Activated CD4-positive, alpha-beta T cell treated with anti-CD3 and anti-CD28 coated beads for 36 hours (primary cell): Measurements from ENCODE around the gene RALGPS1. TPM values are rescaled to one million over a fixed set of nuclear protein-coding genes. Genes with fewer than 3 reads are reported as not detected.

Experiments used
- ATAC-seq: fragments of 200-7000 bp; cut with Tn5 transposase; one replicate; pipeline ENCODE4 v1.10.0; 2021; ENCODE audit warnings: mild to moderate bottlenecking, moderate library complexity
- CTCF ChIA-PET: fragments of 350-600 bp; sonication (Branson Sonifier 250); formaldehyde crosslinking; loops from one replicate; lab custom pipeline; 2021; ENCODE audit warnings: antibody characterized with exemption; lab: Charles Lee
- POLR2A ChIA-PET: fragments of 350-600 bp; sonication (Branson Sonifier 250); formaldehyde crosslinking; loops from one replicate; lab custom pipeline; 2021; ENCODE audit warnings: antibody characterized with exemption, inconsistent platforms; lab: Charles Lee
- DNase-seq: peaks from one replicate; pipeline ENCODE4 v3.0.0-alpha.2; 2020
- H3K27ac Mint-ChIP-seq: one replicate; pipeline ENCODE4 v1.8.0; 2021; ENCODE audit warnings: mixed read lengths
- H3K27me3 Mint-ChIP-seq: one replicate; pipeline ENCODE4 v1.8.0; 2021; ENCODE audit warnings: mixed read lengths
- H3K36me3 Mint-ChIP-seq: one replicate; pipeline ENCODE4 v1.8.0; 2021; ENCODE audit warnings: low read depth, mixed read lengths
- H3K4me1 Mint-ChIP-seq: one replicate; pipeline ENCODE4 v1.8.0; 2021; ENCODE audit warnings: mixed read lengths
- H3K4me3 Mint-ChIP-seq: one replicate; pipeline ENCODE4 v1.8.0; 2021; ENCODE audit warnings: mild to moderate bottlenecking, moderate library complexity, mixed read lengths
- H3K9me3 Mint-ChIP-seq: one replicate; pipeline ENCODE4 v1.8.0; 2021; ENCODE audit warnings: low read depth, mixed read lengths
- intact Hi-C, 2 experiments: fragments of 100-400 bp; cut with DNase I in 1 of 2; cut with micrococcal nuclease in 1 of 2; formaldehyde crosslinking; loops; one replicate each; pipeline versions ENCODE4 v1.14.2 to v1.15.1; 2022 to 2024; cut with DNase I, micrococcal nuclease
- total RNA-seq, 2 experiments: library from RNA; stranded (reverse); gene quantifications; one replicate each; pipeline ENCODE4 v1.2.3, GENCODE V29; 2021

Gene RALGPS1
- total RNA-seq, 2 experiments from 2014 or later, result 1.2 to 2.2 TPM

DNA sequence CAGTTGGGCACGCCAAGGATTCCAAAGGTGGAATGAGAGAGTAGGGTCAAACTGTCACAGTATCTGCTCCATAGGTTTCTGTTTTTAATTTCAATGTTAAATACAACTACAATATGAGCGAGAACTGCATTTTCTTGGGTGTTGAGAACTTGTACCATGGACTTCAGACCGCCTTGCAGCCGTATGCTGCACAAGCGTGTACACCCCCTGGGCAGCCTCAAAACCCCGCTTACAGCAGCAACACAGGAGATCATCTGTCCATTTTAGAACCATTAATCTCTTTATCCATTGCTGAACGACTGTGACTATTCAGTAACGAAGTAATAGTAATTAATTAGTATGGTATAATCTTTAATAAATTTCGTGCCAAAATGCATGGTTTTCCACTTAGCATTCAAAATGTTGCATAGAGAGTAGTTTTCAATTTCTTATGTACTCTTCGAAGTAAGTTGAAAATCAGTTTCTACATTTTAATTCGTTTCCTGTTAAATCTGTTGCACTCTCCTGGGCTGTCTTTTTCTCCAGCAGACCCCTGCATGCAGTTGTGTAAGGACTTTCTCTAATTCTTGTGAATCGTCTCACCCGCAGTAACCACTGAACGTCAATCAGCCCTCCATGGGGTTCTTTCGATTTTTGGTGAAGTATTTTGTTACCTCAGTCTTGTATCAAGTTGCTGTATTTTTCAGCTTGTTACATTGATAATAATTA lies 308.0 kb downstream of the RALGPS1 start:
- ChIA-PET CTCF (interaction anchor here (0.6 to 2.5 kb wide), 4 partner anchors 8 to 1805 kb away, joined by 3 to 9 read pairs (median 3); partner anchors contain the start of gene SH3GLB2), POLR2A (no interaction called here)
- no peaks in the 10 kb centered on the region for H3K36me3 Mint-ChIP-seq
- peaks cover 15% of the 10 kb centered on the region for H3K27me3 Mint-ChIP-seq
- H3K9me3 Mint-ChIP-seq, result no peaks in the 10 kb centered on the region
- DNase-seq, result no peak
- ATAC-seq, result no peak
- intact Hi-C loops, result loop anchor here (5.0 to 10.0 kb wide), 5 partner anchors 202 to 905 kb away; partner anchors contain the start of genes SH2D3C (in 2 of the 2), EEIG1 (in 1 of the 2), NAIF1 (in 1 of the 2) and PTGES2 (in 1 of the 2)
- H3K27ac Mint-ChIP-seq, result no peak overlapping the region
- peaks cover 24% of the 10 kb centered on the region for H3K4me1 Mint-ChIP-seq
- no peak overlapping the region for H3K4me3 Mint-ChIP-seq

DNA sequence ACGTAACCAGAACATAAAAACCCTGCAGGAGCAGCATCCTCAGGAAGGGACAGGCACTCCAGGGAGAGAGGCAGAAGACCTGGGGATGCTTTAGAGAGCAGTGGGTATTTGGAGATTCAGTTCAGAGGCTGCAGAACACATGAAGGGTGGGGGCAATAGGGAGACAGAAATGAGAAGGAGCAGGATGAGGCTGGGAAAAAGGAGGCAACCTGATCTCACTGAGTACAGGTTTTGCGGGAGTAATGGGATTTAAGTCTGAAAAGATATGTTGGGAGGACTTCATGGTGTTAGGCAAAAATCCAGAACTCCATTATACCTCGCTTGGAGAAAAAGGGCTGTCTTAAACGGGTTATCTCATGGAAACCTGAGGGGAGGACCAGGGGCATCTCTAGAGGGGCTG lies 308.7 kb downstream of the RALGPS1 start:
- CTCF ChIA-PET, result interaction anchor here (0.6 to 2.5 kb wide), 3 partner anchors 9 to 1805 kb away, joined by 3 to 9 read pairs (median 3); partner anchors contain the start of gene SH3GLB2
- H3K4me1 Mint-ChIP-seq, result peaks cover 24% of the 10 kb centered on the region

DNA sequence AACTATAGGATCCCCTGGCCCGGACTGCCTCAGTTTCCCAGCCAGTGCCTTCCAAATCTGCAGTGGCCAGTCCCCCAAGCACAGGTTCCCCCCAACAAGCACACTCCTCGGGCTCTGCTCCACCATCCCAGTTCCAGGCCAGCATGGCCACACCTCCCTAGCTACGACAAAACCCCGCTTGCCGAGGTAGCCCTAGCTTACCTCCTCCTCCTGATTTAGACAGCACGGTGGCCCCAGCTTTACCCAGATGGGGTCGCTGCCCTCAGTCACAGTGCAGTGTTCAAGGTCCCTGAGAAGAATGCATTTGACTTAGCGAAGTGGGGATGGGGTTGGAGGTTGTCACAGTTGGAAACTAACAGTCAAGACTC lies 309.2 kb downstream of the RALGPS1 start:
- peak; percentile 43 for DNase-seq
- intact Hi-C loops, result loop anchor here (1.0 to 10.0 kb wide), 16 partner anchors 22 to 904 kb away; partner anchors contain the start of genes SH2D3C (in 2 of the 2), SLC2A8 (in 2 of the 2), ZNF79 (in 2 of the 2) and EEIG1 (in 1 of the 2)
- Mint-ChIP-seq H3K4me3 (peak overlapping the region; percentile 68), H3K4me1 (peaks cover 24% of the 10 kb centered on the region), H3K27me3 (peaks cover 15% of the 10 kb centered on the region), H3K9me3 (no peaks in the 10 kb centered on the region), H3K27ac (no peak overlapping the region), H3K36me3 (no peaks in the 10 kb centered on the region)
- no peak for ATAC-seq
- ChIA-PET POLR2A (interaction anchor here (0.9 to 1.8 kb wide), 4 partner anchors 16 to 218 kb away, joined by 4 to 6 read pairs (median 5); partner anchors contain the start of gene ZNF79), CTCF (interaction anchor here (0.6 to 2.5 kb wide), 5 partner anchors 7 to 692 kb away, joined by 3 to 9 read pairs (median 4); no protein-coding TSS in a partner anchor)

More for the DNA sequence above, 308.7 kb downstream of the RALGPS1 start:
- H3K27me3 Mint-ChIP-seq, result peaks cover 15% of the 10 kb centered on the region
- no peak for DNase-seq
- no peak for ATAC-seq
- H3K27ac Mint-ChIP-seq, result no peak overlapping the region
- intact Hi-C loops, result loop anchor here (5.0 to 10.0 kb wide), 5 partner anchors 202 to 904 kb away; partner anchors contain the start of genes SH2D3C (in 2 of the 2), EEIG1 (in 1 of the 2), NAIF1 (in 1 of the 2) and PTGES2 (in 1 of the 2)
- no peaks in the 10 kb centered on the region for H3K36me3 Mint-ChIP-seq
- H3K9me3 Mint-ChIP-seq, result no peaks in the 10 kb centered on the region
- no peak overlapping the region for H3K4me3 Mint-ChIP-seq
- POLR2A ChIA-PET, result no interaction called here

DNA sequence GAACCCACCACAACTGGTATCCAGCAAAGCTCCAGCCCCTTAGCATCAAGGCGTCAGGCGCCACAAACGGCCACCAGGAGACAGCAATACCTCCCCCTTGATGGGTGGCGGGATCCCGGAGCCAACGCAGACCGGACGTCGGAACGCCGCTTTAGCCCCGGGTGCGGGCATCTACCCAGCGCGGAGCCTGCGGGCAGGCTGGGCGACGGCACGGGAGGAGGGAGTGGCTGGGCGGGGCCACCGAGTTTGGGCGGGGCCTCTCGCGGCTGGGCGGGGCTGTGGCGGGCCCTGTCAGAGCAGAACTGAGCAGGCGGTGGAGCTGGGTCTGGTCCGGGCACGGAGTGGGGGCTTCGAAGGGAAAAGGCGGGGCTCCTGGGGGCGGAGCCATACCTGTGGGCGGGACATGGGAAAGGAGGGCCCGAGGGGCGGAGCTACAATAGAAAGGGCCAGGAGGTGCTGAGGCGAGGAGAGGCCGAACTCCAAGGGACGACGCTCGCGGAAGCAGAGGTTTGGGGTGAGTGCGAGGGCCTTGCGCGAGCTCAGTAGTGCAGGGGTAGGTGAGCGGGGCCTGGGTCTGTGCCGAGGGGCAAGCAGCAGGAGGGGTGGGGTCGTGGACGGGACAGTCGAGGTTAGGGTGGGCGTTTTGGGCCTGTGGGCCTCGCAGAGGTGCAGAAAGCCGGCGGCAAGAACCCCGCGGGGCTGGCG lies 309.7 kb downstream of the RALGPS1 start:
- peak; percentile 93 for DNase-seq
- Mint-ChIP-seq H3K27ac (peak overlapping the region; percentile 16), H3K4me3 (peak overlapping the region; percentile 68), H3K9me3 (no peaks in the 10 kb centered on the region), H3K27me3 (peaks cover 15% of the 10 kb centered on the region), H3K36me3 (no peaks in the 10 kb centered on the region), H3K4me1 (peaks cover 24% of the 10 kb centered on the region)
- POLR2A ChIA-PET, result interaction anchor here (0.9 to 1.8 kb wide), 4 partner anchors 15 to 219 kb away, joined by 4 to 6 read pairs (median 5); partner anchors contain the start of gene ZNF79
- peak; percentile 79 for ATAC-seq
- CTCF ChIA-PET, result interaction anchor here (0.5 to 2.5 kb wide), 6 partner anchors 8 to 691 kb away, joined by 3 to 9 read pairs (median 4); no protein-coding TSS in a partner anchor
- intact Hi-C loops, result loop anchor here (1.0 to 10.0 kb wide), 16 partner anchors 21 to 903 kb away; partner anchors contain the start of genes SH2D3C (in 2 of the 2), SLC2A8 (in 2 of the 2), ZNF79 (in 2 of the 2) and EEIG1 (in 1 of the 2)

DNA sequence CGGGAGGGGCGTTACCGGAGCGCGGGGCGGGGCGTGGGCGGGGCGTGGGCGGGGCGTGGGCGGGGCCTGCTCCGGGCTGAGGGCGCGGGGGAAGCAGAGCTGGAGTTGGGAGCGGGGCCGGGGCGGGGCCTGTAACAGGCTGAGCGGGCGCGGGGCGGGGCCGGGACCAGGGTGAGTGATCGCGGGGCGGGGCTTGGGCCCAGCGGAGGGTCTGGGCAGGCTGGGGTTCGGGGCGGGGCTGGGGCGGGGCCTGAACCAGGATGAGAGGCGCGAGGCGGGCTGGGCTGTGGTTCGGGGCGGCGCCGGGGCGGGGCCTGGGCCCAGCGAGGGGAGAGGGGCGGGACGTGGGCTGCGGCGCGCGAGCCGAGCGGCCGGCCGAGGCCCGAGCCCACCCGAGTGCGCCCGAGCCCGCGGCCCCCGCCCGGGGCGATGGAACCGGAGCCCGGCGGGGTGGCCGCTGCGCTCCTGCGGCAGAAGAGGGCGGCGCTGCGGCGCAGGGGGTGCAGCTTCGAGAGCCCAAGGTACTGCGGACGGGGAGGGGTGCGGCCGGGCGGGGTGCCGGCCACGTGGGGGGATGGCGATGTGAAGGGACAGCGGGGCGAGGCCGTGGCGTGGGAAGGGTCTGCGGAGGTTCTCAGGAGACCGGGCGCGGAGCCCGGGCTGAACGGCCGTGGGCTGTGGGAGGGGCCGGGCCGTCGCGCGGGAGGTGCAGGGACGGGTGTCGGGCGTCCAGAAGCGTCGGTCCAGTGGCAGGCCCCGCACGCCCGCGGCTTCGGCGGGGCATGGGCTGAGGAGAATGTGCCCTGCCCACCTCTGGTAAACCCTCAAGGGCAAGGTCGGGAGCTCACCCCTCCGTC lies 310.5 kb downstream of the RALGPS1 start:
- intact Hi-C loops, result loop anchor here (1.0 to 10.0 kb wide), 17 partner anchors 20 to 902 kb away; partner anchors contain the start of genes SH2D3C (in 2 of the 2), SLC2A8 (in 2 of the 2), ZNF79 (in 2 of the 2) and EEIG1 (in 1 of the 2)

DNA sequence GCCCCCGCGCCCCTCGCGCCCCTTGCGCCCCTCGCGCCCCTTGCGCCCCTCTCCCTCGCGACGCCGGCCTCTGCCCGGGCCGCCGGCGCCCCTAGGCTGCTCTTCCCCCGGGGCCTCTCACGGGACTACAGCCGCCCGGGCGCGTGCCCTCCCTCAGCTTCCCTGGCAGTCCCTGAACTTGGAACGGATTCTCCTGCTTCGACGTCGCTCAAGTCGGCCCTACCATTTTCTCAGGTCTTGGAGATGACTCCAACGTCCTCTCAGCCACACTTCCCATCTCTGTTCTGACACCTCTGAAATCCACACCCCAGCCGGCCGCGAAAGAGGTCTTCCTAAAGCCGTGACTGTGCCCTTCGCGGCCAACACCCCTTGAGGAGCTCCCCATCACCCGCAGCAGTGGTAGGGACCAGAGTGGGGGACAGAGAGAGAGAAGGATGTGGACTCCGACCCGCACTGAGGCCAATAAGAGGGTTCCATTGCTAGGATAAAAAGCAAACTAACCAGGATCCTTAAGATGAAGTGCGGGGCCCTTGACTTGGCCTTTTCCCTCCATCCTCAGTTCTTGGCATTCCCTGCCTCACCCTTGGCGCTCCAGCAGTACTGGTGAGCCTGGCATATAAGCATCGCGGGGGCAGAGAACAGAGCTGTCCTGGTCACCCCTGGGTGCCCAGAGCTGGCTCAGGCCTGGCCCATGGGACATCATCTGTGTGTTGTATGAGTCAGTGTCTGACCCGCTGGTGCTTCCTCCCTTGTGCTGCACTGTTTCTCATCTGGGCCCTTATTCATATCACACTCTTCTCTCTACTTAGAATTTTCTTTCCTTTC lies 311.4 kb downstream of the RALGPS1 start:
- DNase-seq (no peak), ATAC-seq (no peak)
- Mint-ChIP-seq H3K27ac (peak overlapping the region; percentile 48), H3K4me1 (peaks cover 24% of the 10 kb centered on the region), H3K27me3 (peaks cover 15% of the 10 kb centered on the region), H3K36me3 (no peaks in the 10 kb centered on the region), H3K9me3 (no peaks in the 10 kb centered on the region), H3K4me3 (peak overlapping the region; percentile 78)
- ChIA-PET CTCF (no interaction called here), POLR2A (interaction anchor here (0.6 kb wide), 1 partner anchor 222 kb away, joined by 4 read pairs; no protein-coding TSS in a partner anchor)
- intact Hi-C loops, result loop anchor here (1.0 to 10.0 kb wide), 9 partner anchors 19 to 839 kb away; partner anchors contain the start of genes SH2D3C (in 2 of the 2), EEIG1 (in 1 of the 2), NAIF1 (in 1 of the 2) and SLC25A25 (in 1 of the 2)

More for the DNA sequence above, 310.5 kb downstream of the RALGPS1 start:
- Mint-ChIP-seq H3K4me1 (peaks cover 24% of the 10 kb centered on the region), H3K9me3 (no peaks in the 10 kb centered on the region), H3K36me3 (no peaks in the 10 kb centered on the region), H3K27me3 (peaks cover 15% of the 10 kb centered on the region), H3K4me3 (peak overlapping the region; percentile 78), H3K27ac (no peak overlapping the region)
- peak; percentile 98 for DNase-seq
- ChIA-PET CTCF (interaction anchor here (0.5 to 2.5 kb wide), 3 partner anchors 11 to 284 kb away, joined by 4 to 9 read pairs (median 4); no protein-coding TSS in a partner anchor), POLR2A (interaction anchor here (0.6 to 1.8 kb wide), 5 partner anchors 15 to 223 kb away, joined by 4 to 6 read pairs (median 5); partner anchors contain the start of gene ZNF79)
- ATAC-seq, result peak; percentile 87

DNA sequence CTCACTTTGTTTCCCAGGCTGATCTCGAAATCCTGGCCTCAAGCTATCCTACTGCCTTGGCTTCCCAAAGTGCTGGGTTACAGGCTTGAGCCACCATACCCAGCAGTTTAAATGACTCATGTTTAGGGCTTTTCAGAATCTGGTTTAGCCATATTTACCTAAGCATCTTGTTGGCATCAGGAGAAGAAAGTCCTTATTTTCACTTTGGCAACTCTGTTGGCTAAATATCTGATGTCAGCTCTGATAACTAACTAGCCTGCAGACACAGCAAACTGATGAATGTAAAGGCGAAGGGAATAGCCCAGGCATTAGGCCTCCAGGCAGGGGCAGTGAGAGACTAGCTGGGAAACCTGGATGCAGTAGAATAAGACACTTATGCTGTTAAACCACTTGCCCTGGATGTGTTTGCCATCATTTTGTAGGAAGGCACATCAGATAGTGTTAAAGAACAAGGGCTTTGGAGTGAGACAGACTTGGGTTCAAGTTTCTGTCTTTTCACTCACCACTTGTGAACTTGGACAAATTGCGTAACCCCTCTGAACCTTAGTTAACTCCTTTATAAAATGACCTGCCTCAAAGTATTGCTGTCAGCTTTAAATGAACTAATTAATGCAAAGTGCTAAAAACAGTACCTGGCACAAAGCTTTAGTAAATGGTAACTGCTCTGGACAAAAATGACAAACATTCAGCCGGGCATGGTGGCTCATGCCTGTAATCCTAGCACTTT lies 315.3 kb downstream of the RALGPS1 start:
- peaks cover 10% of the 10 kb centered on the region for H3K27me3 Mint-ChIP-seq
- H3K27ac Mint-ChIP-seq, result no peak overlapping the region
- DNase-seq, result no peak
- H3K36me3 Mint-ChIP-seq, result no peaks in the 10 kb centered on the region
- H3K4me1 Mint-ChIP-seq, result peaks cover 7% of the 10 kb centered on the region
- POLR2A ChIA-PET, result no interaction called here
- H3K4me3 Mint-ChIP-seq, result no peak overlapping the region
- intact Hi-C loops, result loop anchor here (10.0 kb wide), 4 partner anchors 195 to 835 kb away; partner anchors contain the start of genes SH2D3C (in 2 of the 2), EEIG1 (in 1 of the 2), NAIF1 (in 1 of the 2) and SLC25A25 (in 1 of the 2)
- CTCF ChIA-PET, result interaction anchor here (0.6 kb wide), 1 partner anchor 226 kb away, joined by 3 read pairs; no protein-coding TSS in a partner anchor
- no peaks in the 10 kb centered on the region for H3K9me3 Mint-ChIP-seq
- no peak for ATAC-seq

DNA sequence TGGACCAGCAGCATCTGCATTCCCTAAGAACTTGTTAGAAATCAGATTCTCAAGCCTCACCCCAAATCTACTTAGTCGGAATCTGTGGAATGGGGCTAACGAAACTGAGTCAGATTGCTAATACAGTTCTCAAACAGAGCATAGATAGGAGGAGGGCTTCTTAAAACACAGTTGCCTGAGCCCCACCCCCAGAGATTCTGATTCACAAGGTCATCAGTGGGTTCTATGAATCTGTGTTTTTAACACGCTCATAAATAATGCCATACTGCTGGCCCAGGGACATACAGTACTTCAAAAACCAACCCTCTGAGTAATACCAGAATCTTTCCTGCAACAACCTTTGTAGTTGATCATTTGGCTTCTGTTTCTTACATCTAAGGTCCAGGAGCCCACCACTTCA lies 317.1 kb downstream of the RALGPS1 start:
- ATAC-seq, result no peak
- intact Hi-C loops, result no loop called here
- Mint-ChIP-seq H3K4me1 (no peaks in the 10 kb centered on the region), H3K9me3 (no peaks in the 10 kb centered on the region), H3K4me3 (no peak overlapping the region), H3K27me3 (peaks cover 10% of the 10 kb centered on the region), H3K36me3 (no peaks in the 10 kb centered on the region), H3K27ac (no peak overlapping the region)
- DNase-seq, result no peak
- ChIA-PET POLR2A (no interaction called here), CTCF (no interaction called here)
